NB4 (cell line): ENCODE results near the gene ADGRG1.

Experiments used
- MYC ChIP-seq: IDR thresholded peaks from 2 replicates; pipeline ENCODE4 v1.6.1; 2011; ENCODE audit warnings: low read depth, low read length
- POLR2A ChIP-seq: IDR thresholded peaks from 2 replicates; pipeline ENCODE4 v1.6.1; 2011; ENCODE audit warnings: mild to moderate bottlenecking; ENCODE audit not compliant: insufficient read length; ENCODE audit errors: extremely low read depth
- TF ChIP-seq, protein P1 (sequence below): IDR thresholded peaks from one replicate; pipeline ENCODE4 v1.5.1; 2012; ENCODE audit warnings: low read depth, low read length

DNA sequence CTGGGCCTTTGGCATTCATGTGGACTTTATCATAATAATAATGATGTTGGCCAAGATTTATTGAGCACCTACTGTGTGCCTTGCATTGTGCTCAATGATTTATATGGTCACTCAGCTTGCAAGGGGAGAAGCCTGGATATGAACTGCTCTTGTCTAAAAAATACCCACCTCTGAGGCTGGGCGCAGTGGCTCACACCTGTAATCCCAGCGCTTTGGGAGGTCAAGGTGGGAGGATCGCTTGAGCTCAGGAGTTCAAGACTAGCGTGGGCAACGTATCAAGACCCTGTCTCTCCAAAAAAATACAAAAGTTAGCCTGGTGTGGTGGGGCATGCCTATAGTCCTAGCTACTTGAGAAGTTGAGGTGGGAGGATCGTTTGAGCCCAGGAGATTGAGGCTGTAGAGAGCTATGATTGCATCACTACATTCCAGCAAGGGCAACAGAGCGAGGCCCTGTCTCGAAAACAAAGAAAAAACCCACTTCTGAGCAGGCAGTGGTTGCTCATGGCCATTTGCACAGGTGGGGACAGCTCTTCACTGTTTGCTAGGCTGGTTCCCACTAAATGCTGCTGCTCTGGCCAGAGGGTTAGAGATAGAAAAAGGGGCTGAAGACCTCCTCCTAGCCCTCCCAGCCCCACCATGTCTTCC is 4.3 kb upstream of the ADGRG1 start:
- TF ChIP-seq, protein P1, sequence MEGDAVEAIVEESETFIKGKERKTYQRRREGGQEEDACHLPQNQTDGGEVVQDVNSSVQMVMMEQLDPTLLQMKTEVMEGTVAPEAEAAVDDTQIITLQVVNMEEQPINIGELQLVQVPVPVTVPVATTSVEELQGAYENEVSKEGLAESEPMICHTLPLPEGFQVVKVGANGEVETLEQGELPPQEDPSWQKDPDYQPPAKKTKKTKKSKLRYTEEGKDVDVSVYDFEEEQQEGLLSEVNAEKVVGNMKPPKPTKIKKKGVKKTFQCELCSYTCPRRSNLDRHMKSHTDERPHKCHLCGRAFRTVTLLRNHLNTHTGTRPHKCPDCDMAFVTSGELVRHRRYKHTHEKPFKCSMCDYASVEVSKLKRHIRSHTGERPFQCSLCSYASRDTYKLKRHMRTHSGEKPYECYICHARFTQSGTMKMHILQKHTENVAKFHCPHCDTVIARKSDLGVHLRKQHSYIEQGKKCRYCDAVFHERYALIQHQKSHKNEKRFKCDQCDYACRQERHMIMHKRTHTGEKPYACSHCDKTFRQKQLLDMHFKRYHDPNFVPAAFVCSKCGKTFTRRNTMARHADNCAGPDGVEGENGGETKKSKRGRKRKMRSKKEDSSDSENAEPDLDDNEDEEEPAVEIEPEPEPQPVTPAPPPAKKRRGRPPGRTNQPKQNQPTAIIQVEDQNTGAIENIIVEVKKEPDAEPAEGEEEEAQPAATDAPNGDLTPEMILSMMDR: no peak
- no peak for TF ChIP-seq MYC
- no peak for TF ChIP-seq POLR2A
